ELF-1 (cell line): ENCODE results near the gene CNTN5.

ENCODE experiments used
- DNase-seq: peaks from one replicate; pipeline ENCODE4 v3.0.0-alpha.2; 2016; ENCODE audit warnings: low read depth, low spot score

CNTN5 gene

GRCh38 chr11:99509863-99510262, 489.1 kb downstream of the CNTN5 start:
- no peak for DNase-seq

DNA sequence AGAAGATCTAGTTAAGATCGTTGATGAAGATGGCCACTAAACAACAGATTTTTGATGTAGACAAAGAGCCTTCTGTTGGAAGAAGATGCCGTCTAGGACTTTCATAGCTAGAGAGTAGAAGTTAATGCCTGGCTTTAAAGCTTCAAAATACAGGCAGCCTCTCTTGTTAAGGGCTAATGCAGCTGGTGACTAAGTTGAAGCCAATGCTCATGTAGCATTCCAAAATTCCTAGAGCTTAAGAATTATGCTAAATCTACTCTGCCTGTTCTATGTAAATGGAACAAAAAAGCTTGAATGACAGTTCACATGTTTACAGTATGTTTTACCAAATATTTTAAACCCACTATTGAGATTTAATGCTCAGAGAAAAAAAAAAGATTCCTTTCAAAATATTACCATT, 492.6 kb downstream of the CNTN5 start:
- DNase-seq: no peak

- no peak for DNase-seq
Observed at GRCh38 chr11:99519095-99519494, 498.3 kb downstream of the CNTN5 start.

- DNase-seq: no peak
Observed at GRCh38 chr11:99522467-99523173, 501.9 kb downstream of the CNTN5 start.

- DNase-seq: no peak
Observed at GRCh38 chr11:99531468-99531867, 510.7 kb downstream of the CNTN5 start.

DNA sequence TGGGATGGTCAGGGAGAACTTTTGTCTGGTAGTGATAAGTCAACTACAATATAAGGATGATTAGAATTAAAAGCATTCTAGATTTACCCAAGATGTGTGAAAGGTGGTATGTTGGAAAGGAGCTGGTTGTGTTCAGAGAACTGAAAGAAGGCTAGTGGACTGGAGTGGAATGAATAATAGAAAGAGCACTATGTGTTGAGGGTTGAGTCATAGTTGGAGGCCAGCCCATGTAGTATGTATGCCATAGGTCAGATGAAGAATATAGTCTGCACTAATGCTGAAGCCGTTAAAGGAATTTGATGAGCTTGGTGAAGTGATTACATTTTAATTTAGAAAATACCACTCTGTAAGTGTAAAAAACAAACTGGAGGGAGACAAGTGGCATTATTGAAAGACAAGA, 514.1 kb downstream of the CNTN5 start:
- no peak for DNase-seq

GRCh38 chr11:99535406-99535805, 514.7 kb downstream of the CNTN5 start:
- DNase-seq: no peak

- DNase-seq: no peak
Observed at GRCh38 chr11:99535819-99536218, 515.1 kb downstream of the CNTN5 start.

DNA sequence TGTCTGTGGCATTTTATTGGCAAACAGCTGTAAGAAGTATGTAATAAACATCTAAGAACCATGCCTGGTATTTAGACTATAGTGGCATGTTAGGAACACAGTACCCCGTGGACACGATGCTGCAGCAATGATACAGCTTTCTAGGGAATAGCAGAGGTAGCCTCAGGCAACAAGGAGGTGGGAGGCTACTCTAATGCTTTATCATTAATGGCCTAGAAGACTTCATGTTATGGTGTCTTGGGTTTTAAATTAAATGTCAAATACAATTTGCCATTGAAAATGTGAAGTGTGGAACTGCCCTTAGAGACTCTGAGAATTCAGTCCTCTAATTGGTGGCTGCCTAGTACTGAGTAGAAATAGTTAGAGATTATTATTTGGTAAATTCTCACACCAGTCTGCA, 516.9 kb downstream of the CNTN5 start:
- DNase-seq: no peak

DNA sequence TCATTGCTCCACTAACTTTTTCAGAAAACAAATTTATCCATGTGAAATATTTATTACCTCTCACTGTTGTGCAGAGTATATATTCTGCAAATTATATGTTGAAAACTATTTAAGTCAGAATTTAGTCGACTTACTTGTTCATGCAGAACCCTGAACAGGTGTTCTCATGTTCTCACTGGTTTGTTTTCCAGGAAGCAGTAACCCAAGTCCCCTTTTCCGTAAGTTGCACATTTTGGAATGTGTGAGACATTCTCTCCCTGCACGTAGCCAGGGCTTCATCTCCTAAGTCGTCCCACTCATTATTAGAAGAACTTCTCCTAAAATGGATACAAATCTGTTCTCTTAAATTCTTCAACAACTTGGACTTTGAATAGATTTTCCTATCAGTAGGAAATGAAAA, 524.9 kb downstream of the CNTN5 start:
- no peak for DNase-seq

- no peak for DNase-seq
Observed at GRCh38 chr11:99548264-99548663, 527.5 kb downstream of the CNTN5 start.

- DNase-seq: no peak
Observed at GRCh38 chr11:99554232-99554903, 533.6 kb downstream of the CNTN5 start.

GRCh38 chr11:99555486-99555885, 534.7 kb downstream of the CNTN5 start:
- no peak for DNase-seq

- DNase-seq: no peak
Observed at GRCh38 chr11:99565333-99565732, 544.6 kb downstream of the CNTN5 start.

- DNase-seq: no peak
Observed at GRCh38 chr11:99567334-99567956, 546.7 kb downstream of the CNTN5 start.

GRCh38 chr11:99568808-99569207, 548.1 kb downstream of the CNTN5 start:
- no peak for DNase-seq

DNA sequence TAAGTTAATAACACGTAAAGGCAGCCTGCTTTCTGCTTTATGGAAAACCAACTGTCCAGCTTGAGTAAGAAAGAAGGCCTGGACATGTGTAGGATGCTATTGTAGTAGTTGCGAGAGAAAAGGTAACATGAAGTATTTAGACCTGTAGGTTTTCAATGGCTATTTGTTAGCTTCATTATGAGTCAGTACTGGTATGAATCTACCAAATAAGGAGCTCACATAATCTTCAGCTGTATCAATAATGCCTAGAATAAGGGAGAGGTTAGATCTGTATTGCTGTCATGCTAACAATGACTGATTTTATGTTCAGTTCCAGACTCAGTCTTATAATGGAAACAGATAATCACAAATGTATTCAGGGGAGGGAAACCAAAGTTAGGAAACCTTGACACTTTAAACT, 550.3 kb downstream of the CNTN5 start:
- DNase-seq: no peak

DNA sequence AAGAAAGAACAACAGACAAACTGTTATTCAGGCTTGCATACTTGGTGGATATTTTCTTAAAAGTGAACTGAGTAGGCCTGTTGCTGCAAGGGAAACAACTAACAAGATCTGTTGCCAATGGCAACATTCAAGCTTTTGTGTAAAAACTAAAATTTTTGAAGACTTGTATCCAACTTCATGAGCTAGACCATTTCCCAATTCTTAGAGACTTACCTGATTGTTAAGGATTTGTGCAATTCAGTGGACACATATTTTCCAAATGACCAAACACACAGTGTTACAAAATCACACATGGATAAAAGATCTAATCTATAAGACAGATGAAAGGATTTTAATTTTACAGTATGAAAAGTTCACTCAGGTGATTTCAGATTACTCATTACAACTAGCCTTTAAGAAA, 564.1 kb downstream of the CNTN5 start:
- no peak for DNase-seq

GRCh38 chr11:99585606-99586005, 564.9 kb downstream of the CNTN5 start:
- DNase-seq: no peak

DNA sequence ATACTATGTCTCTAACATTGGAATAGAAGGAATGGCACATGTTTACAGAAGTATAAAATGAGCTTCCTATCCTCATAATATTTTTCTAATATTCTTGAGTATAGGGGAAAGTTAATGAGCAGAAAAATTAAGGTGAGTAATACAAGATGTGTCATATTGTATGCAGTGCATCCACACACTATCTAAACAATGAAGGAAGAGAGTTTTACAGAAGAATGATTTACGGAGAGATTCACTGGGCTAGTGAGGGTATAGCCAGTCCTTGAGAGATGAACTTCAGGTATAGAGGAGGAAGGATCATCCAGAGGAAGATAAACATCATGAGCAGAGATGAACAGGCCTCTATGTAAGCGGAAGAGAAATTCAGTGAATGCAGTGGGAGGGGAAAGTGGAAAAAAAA, 569.0 kb downstream of the CNTN5 start:
- DNase-seq: no peak

DNA sequence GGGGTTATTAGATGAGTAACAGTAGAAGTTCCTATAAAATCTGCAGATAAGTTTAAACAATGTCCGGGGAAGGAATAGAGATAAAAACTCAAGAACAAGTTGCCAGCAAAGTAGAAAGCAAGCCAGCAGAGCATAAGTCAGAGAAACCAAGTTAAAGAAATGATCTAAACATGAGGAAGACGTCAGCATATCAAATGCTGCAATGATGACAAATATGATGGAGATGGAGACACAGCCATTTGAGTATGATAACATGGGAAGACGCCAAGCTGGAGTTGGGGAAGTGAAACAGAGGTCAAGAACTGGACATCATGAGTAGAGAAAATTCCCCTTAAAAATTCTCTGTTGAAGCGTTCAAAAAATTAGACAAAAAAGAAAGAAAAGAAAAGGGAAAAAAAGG, 571.5 kb downstream of the CNTN5 start:
- no peak for DNase-seq

DNA sequence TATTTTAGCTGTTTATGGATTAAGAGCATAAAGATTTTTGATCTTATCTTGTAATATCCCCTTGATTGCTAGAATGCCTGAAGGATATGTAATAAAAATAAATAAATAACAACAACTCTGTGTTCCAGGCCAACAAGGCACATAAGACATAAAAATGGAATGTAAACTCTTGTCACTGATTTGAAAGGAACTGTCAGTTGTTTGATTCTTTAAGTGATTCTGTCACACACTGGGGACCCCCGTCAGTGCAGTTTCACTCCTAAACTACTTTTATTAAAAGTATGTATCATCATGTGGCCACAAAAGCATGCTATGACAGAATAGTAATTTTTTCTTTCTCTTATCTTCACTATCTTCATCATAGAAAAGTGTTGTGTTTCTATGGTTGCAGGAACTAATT, 572.4 kb downstream of the CNTN5 start:
- no peak for DNase-seq

- DNase-seq: no peak
Observed at GRCh38 chr11:99601179-99601578, 580.4 kb downstream of the CNTN5 start.
